ENCODE measurements around the gene MEF2B.
A peak's percentile ranks its signal among the peaks of the same experiment; 100 is the strongest.
"Not testable (repeated sequence)": the region's sequence is repeated elsewhere in the genome, so short reads cannot be mapped to it uniquely, and the experiment has no call there.

Gene MEF2B

DNA sequence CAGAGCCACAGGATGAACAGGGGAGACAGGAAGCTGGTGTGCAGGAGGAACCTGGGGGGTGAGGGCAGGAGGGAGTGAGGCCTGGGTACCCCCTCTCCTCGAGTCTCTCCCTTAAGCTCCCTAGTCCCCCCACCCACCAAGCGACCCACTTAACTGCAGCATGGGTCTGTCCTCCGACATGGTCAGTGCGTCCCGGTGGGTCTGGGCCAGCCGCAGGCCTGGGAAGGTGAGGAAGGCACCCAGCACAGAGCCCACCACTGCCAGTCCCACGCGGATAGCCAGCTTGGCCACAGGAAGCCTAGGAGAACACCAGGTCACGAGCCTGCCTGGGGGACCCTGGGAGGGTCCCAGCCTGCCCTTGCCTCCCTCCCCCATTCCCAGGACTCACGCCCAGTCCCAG, 48.7 kb downstream of the MEF2B start:
- no peak for DNase-seq

DNA sequence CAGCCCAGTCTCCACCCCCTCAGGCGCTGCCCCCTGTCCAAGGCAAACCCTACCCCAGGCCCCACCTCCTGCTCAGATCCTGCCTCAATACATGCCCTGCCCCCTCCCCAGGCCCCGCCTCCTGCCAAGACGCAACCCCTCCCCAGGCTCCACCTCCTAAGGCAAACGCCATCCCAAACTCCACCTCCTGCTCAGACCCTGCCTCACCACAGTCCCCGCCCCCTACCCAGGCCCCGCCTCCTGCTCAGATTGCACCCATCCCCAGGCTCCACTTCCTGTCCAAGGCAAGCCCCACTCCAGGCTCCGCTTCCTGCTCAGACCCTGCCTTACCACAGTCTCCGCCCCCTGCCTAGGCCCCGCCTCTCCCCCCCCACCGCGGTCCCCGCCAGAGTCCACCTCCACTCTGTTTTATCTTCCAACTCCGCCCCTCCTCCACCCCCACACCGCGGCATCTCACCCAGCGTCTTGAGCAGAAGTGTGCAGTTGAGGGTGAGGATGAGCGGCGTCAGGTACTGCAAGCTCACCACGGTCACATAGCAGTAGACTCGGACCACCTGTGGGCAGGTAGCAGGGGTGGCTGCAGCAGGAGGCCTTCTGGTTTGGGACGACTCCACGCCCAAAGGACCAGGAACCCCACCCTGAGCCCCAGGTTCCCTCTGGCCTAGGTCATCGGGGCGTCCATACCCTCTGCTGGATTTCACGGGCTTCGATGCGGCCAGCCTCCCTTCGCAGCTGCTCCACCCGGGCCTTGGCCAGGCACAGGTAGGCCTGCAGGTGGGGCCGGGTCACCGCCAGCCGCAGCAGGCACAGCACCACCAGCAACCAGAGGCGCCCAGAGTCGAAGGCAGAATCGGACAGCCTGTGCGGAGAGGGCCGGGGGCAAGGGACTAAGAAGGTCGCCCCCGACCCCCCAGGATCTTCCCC, 49.5 kb downstream of the MEF2B start:
- no peak for DNase-seq

DNA sequence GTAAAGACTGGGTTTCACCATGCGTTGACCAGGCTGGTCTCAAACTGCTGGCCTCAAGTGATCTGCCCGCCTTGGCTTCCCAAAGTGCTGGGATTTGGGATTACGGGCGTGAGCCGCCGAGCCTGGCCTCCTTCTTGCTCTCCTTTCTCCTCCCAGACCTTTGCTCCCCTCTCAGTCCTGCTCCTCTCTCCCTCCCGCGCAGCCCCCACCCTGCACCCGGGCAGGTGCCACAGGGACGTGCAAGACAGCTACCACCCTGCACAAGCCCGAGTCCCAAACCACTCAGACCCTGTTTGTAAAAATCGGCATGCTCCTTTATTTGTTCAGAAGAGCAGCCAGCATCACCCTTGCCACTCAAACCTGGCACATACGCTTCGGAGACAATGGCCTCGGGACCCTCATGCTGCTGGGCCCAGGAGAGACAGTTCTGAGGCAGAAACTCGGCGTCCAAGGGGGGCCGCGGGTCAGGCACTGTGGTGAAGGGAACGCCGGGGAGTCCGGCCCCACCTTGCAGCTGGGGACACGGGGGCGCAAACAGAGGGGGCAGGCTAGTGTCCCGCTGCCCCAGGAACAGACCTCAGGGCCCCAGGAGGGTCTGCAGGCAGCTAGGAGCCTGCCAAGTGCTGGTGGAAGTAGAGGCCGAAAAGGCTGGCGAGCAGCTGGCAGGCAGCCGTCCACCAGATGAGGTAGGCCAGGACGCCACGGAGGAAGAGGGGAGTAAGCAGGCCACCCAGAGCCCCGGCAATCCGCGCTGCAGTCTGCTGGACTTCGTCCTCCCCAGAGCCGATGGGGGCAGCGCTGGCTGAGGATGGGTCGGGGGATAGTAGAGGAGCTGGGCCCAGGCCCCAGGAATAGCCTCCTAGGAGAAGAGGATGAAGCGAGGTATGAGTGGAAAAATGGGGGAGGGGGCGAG, 50.5 kb downstream of the MEF2B start:
- DNase-seq, result no peak

DNA sequence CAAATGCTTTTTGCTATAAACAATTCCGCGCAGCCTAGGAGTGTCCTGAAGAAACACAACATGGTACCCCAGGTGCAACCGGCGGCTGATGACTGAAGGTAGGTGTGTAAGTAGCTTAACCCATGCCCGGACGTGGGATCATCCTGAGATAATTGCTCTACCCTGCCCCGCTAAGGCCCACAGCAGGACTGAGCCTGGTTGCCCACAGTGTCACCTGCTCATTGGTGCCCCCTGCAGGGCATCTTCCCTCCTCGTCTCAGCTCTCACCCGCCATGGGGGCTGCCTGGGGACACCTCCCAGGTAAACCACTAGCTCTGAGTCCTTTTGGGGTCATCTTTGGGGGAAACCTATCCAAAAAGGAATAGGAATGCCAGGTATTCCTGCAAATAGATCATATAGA, 54.1 kb downstream of the MEF2B start:
- no peak for DNase-seq

DNA sequence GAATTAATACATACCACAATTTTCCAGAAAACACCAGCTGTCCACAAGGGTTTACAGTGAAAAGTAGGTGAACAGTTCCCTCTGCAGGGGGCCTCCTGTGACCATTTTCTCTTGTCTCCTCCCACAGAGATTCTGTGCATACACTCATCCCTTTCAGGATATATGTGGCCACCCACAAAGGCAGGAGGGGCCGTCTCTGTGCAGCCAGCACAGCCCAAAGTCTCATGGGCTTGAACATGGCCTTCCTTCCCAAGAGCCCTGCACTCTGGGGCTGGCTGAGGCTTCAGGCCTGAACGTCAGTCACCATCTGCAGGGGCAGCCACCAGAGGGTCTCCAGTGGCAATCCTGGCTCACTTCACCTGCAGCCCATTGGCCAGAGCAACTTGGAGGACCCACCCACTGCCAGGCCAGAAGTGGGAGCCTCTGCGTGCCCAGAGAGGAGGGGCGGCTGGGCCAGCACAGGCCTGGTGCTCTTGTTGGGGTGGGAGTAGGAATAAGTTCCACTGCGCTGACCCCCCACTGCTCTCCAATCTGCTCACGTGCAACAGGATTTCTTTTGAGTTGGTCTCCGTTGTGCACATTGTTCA, 56.9 kb downstream of the MEF2B start:
- peak; percentile 80 for DNase-seq

DNA sequence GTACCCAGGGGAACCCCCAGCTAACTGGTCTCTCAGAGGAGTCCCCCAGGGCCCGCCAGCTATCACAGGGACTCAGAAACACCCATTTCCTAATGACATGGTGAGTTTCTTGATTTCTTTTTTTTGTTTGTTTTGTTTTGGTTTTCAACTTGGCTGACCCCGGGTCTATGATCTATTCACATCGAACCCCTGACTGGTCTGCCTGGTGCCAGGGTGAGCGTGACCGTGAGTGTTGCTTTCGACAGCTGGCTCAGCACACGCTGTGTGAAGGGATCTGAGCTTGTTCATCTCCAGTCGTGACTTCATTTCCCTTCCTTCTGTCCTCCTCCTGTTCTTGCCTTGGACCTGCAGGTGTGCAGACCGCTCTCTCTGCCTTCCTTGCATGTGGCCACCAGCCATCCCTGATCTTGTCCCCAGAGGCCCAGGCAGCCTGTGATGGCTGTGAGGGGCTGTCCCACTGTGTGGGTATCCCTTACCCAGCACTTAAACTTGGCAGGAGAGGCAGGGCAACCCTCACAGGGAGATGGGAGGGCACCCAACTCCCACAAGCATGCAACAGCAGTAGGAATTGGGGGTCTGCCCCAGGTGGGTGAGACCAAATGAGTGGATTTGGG, 58.0 kb downstream of the MEF2B start:
- no peak for DNase-seq

DNA sequence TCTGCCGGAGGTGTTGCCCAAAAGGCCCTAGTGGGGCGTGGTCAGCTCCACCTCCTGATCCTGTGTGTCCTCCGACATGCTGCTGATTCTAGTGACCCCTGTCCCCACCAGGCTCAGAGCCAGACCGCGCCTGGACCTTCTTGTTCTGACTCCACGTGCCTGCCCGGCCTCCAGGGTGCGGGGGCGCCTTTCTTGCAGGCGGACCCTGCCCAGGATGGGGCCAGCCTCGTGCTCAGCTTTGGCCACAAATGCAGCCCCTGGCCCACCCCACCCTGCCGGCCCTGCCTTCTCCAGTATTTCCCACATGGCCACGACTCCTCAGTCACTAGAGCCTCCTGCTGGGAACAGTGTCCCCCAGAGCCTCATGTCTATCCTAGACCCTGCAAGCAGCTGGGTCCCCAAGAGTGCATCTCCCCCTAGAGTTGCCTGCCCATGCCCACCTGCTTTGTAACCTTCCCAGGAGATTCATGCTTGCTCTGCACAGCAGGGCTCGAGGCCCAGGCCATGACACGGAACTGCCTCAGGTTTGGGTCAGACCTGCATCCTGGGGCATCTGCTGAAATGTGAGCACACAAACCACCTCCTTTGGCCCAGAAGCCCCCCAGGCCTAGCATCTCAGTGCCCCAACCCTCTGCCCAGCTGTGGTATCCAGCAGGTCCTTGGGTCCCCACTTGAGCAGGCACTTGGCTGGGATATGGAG, 58.8 kb downstream of the MEF2B start:
- DNase-seq, result no peak

DNA sequence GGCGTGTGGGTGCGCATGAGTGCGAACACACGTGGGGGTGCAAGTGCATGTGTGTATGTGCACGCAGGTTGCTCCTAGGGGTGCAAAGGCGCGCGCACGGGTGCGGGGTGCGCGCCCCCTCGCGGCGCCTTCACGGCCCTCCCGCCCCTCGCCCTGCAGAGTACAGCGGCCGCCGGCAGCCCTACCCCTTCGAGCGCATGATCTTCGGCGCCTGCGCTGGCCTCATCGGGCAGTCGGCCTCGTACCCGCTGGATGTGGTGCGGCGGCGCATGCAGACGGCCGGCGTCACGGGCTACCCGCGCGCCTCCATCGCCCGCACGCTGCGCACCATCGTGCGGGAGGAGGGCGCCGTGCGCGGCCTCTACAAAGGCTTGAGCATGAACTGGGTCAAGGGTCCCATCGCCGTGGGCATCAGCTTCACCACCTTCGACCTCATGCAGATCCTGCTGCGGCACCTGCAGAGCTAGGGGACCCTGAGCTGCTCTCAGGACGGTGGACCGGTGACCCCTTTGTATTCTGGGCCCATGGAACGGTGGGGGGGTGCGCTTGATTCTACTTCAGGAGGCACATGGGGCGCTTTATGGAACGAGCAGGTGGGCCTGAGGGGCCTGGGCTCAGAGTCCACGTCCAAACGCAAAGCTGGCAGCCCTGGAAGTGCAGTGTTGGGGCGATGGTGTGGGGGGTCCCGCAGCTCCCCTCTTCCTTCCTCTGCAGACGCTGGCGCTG, 59.5 kb downstream of the MEF2B start:
- DNase-seq, result no peak

DNA sequence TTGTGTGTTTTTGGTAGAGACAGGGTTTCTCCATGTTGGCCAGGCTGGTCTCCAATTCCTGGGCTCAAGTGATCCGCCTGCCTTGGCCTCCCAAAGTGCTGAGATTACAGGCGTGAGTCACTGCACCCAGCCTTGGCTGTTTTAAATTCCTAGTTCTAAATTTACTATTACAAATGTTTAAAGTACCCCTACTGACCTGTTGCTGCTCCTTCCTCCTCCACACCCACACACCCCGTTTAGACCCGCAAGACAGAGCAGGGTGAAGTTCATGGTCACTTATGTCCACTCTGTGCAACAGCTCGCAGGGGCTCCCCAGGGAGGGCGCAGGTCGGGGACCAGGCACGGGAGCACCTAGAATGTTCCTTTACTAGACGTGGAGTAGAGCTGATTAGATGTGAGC, 60.5 kb downstream of the MEF2B start:
- DNase-seq, result no peak

DNA sequence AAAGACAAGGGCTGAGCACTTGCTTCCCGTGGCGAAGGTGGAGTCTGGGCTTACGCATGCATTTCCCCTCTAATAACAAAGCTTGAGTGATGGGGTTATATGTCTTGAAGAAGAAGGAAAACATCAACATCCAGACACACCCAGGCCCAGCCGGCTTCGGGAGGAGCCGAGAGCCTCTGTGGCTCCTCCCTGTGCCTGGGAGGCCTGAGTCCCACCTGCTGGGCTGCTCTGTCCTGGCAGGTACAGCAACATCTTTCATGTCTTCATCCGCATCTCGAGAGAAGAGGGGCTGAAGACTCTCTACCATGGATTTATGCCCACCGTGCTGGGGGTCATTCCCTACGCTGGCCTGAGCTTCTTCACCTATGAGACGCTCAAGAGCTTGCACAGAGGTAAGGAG, 62.4 kb downstream of the MEF2B start:
- DNase-seq, result no peak

DNA sequence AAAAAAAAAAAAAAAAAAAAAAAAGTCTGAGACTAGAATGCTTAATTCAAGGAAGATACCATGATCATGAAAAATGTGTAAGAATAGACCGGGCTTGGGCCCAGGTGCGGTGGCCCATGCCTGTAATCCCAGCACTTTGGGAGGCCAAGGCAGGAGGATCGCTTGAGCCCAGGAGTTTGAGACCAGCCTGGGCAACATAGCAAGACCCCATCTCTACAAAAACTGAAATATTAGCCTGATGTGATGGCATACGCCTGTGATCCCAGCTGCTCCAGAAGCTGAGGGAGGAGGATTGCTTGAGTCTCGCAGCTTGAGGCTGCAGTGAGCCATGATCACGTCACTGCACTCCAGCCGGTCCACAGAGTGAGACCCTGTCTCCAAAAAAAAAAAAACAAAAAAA, 63.1 kb downstream of the MEF2B start:
- not testable (repeated sequence) for DNase-seq

DNA sequence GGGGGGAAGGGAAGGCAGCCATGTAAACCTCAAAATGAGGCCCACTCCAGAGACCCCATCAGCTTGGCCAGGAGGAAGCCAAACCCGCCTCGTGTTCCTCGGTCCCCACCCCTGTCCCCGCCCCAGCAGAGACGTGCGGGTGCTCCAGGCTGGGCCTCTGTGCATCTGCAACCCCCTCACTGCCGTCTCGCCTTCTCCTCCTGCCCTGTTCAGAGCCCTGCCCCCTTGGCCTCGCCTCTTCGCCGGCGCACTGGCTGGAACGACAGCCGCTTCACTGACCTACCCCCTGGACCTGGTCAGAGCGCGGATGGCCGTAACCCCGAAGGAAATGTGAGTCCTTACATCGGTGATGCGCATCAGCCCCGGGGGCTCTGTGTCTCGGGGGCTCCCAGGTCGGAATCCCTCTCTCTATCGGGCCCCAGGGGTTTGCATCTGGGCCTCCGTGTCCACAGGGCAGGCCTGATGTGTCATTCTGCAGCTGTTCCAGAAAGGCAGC, 64.0 kb downstream of the MEF2B start:
- DNase-seq, result no peak

DNA sequence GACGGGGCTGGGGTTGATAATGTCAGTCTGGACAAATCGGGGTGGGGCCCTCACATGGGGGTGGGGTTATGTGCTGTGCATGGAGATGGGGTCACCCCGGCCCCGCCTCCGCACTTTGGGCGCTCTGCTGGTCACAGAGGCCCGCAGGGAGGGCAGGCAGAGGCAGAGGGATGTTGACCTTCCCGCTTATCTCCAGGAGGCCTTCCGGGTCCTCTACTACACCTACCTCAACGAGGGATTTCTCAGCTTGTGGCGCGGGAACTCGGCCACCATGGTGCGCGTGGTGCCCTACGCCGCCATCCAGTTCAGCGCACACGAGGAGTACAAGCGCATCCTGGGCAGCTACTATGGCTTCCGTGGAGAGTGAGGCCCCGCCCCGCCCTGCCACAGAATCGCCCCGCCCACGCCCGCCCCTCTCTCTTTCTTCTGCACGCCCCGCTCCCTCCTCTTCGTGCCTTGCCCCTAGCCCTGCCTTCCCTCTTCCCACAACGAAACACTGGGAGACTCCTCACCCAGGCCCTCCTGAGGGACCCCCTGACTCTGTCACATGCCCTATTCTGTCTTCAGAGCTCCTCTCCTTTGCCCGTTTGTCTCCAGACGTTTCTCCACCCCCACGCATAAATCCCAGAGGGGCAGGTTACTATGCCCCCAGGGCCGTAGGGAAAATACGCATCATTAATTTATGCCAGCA, 64.6 kb downstream of the MEF2B start:
- DNase-seq, result peak; percentile 49

DNA sequence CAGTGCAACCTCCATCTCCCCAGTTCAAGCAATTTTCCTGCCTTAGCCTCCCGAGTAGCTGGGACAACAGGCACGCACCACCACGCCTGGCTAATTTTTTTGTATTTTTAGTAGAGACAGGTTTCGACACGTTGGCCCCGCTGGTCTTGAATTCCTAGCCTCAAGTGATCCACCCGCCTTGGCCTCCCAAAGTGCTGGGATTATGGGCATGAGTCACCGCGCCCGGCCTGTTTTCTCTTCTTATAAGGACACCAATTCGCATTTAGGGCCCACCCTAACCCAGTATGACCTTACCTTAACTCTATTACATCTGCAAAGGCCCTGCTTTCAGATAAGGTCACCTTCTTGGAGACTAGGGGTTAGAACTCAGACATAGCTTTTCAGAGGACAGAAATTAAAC, 66.9 kb downstream of the MEF2B start:
- no peak for DNase-seq

DNA sequence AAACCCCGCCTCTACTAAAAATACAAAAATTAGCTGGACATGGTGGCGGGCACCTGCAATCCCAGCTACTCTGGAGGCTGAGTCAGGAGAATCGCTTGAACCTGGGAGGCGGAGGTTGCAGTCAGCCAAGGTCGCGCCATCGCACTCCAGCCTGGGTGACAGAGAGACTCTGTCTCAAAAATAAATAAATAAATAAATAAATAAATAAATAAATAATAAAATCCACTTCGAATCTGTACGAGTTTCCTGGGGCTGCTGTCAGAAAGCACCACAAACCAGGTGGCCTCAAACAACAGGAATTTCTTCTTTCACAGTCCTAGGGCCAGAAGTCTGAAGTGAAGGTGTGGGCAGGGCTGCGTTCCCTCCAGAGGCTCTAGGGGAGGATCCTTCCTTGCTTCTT, 67.5 kb downstream of the MEF2B start:
- not testable (repeated sequence) for DNase-seq

DNA sequence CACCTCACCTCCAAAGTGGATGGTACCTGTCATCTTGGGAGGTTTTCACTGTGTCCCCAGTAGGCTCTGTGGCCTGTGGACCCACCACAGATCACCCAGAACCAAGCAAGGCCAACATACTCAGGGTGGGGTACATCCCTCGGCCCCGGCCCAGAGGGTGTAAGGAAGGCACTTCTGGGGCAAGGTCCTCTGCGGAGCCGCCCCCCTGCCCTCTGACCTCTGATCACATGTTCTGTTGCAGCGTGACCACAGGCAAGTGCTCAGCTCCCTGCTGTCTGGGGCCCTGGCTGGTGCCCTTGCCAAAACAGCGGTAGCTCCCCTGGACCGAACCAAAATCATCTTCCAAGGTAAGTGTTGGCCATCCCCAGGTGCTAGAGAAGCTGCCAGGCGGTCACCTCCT, 68.5 kb downstream of the MEF2B start:
- no peak for DNase-seq

DNA sequence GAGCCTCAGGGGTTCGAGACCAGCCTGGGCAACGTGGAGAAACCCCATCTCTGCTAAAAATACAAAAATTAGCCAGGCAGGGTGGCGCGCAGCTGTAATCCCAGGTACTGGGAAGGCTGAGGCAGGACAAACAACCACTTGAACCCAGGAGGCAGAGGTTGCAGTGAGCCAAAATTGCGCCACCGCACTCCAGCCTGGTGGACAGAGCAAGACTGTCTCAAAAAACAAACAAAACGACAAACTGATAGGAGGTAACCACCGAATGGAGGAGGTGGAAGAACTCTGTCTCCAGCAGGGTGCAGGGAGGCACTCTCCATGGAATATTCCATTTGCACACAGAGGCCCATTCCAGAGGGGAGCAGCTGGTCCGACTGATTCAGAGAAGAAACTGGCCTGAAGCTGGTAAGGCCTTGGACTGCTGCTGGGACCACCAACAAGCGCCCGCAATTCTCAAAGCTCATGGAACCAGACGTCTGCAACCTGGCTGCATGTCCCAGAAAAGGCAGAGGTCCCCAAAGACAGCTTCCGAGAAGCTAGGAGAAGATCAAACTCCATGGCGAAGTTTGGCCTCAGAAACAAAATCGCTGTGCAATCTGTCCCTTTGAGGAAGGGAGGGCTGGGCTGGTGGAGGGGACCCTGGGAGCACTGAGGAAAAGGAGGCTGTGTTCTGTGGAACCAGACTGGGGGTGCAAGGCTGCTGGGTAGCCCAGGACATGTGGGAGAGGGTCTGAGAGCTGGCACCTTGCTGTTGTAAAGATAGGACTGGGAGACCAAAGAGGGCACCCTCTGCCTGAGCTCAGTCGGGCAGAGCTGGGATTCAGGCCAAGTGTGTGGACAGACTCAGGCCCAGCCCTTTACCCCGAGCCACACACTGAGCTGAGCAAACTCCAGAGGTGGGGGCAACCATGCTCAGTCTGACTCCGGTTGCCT, 71.1 kb downstream of the MEF2B start:
- no peak for DNase-seq

DNA sequence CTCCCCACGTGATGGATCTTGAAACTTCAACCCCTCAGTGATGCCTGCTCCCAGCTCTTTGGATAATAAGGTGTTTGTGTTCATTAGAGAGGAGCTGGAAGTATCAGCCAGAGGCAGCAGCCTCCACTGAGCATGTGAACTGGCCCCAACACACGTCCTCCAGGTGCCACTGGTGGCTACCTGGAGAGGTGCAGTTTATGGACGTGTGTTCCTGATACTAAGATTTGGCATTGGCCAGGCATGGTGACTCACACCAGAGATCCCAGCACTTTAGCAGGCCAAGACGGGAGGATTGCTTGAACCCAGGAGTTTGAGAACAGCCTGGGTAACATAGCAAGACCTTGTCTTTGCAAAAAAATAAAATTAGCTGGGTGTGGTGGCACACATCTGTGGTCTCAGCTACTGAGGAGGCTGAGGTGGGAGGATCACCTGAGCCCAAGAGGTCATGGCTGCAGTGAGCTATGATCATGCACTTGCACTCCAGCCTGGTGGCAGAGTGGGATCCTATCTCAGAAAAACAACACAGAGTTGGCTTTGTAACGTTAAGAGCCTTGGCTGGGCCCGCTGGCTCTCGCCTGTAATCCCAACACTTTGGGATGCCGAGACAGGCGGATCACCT, 71.9 kb downstream of the MEF2B start:
- DNase-seq, result no peak
